ENCODE measurements around the gene SLC35F4. TPM values are rescaled to one million over a fixed set of nuclear protein-coding genes. Genes with fewer than 3 reads are reported as not detected.
"Not testable (repeated sequence)": the region's sequence is repeated elsewhere in the genome, so short reads cannot be mapped to it uniquely, and the experiment has no call there.

SLC35F4 gene
- total RNA-seq, 2 donors from 2014 or later = not detected

DNA sequence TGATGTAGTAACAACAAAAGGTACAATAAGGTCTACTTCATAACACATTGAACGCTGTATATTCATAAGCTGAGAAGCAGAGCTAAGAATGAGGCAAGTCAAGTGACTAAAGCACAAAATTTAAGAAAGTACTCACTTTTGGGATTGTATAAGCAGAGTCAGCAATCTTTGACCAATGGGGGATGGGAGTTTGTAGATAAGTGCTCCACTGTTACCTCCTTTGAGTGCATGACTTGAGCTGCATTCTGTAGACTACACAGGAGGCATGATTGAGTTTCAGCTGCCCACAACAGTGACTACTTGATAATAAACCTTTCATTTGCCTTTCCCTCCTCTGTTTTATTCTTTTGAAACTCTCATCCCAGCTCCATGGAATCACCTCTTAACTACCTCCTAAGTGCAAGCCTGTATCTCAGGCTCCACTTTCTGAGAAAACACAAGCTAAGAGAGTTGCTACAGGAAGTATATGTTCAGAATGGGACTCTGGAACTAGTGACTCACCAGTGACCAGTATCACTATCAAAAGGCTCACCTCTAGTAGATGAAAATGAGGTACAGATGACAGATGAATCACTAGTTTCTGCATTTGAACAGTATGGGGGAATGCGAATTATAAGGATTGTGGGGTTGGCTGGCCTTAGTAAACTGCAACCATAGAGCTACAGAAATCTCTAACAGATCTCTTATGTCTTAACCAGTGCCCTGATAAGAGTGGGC lies 49.2 kb downstream of the SLC35F4 start:
- ATAC-seq = no peak
- no peak for DNase-seq

GRCh38 chr14:57814726-57815125 lies 51.2 kb downstream of the SLC35F4 start:
- intact Hi-C loops (cut with DNase I, micrococcal nuclease) = no loop called here
- no peak for ATAC-seq

More for the DNA sequence above, 49.2 kb downstream of the SLC35F4 start:
- intact Hi-C loops (cut with DNase I, micrococcal nuclease) = no loop called here

GRCh38 chr14:57812741-57813140 lies 53.2 kb downstream of the SLC35F4 start:
- intact Hi-C loops (cut with DNase I, micrococcal nuclease) = no loop called here
- ATAC-seq (no peak), DNase-seq (no peak)

More at GRCh38 chr14:57814726-57815125, 51.2 kb downstream of the SLC35F4 start:
- DNase-seq = no peak

- ATAC-seq (no peak), DNase-seq (no peak)
- intact Hi-C loops (cut with DNase I, micrococcal nuclease) = no loop called here
Observed at GRCh38 chr14:57811998-57812546, 53.8 kb downstream of the SLC35F4 start.

DNA sequence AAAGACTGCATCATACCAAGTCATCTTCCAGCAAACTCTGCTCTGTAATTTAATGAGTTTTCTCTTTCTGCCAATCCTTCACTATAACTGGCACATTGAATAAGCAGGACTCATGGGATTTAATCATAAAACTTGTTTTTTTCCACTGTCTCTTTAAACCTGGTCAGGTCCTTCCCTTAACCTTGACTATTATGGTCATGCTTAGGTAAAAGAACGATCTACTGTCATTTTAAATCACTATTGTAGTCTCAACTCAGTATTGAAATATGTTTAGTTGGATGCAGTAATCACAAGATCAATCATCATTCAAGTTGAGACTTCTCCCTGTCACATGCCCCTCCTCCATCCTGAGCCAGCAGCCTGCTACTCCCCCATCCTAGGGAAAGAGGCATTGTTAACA lies 56.1 kb downstream of the SLC35F4 start:
- intact Hi-C loops (cut with DNase I, micrococcal nuclease) = no loop called here
- ATAC-seq (no peak), DNase-seq (no peak)

- DNase-seq (no peak), ATAC-seq (no peak)
- intact Hi-C loops (cut with DNase I, micrococcal nuclease) = no loop called here
Observed at GRCh38 chr14:57797160-57797559, 68.7 kb downstream of the SLC35F4 start.

DNA sequence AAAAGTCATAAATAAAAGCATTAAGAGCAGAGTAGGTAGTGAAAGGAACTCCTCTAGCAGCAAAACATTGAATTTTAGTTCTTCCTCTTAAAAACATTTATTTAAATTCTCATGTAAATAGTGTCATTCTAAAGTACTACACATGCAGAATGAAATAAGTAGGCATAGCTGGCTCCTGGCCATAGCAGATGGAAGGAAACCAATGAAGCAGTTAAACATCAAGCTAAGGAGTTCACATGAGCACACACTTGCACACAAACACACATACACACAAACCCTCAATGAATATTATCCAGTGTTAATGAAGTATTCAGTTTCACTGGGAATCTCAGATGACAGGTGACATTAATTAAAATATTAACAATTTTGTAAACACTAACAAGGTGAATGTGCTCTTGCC lies 69.3 kb downstream of the SLC35F4 start:
- DNase-seq (no peak), ATAC-seq (no peak)
- intact Hi-C loops (cut with DNase I, micrococcal nuclease) = no loop called here

- ATAC-seq = no peak
- intact Hi-C loops (cut with DNase I, micrococcal nuclease) = no loop called here
- no peak for DNase-seq
Observed at GRCh38 chr14:57785058-57785457, 80.8 kb downstream of the SLC35F4 start.

GRCh38 chr14:57771801-57772200 lies 94.1 kb downstream of the SLC35F4 start:
- intact Hi-C loops (cut with DNase I, micrococcal nuclease) = no loop called here
- ATAC-seq (no peak), DNase-seq (no peak)

- ATAC-seq (no peak), DNase-seq (no peak)
- intact Hi-C loops (cut with DNase I, micrococcal nuclease) = no loop called here
Observed at GRCh38 chr14:57769863-57770523, 95.9 kb downstream of the SLC35F4 start.

GRCh38 chr14:57761800-57762199 lies 104.1 kb downstream of the SLC35F4 start:
- DNase-seq = no peak
- ATAC-seq = no peak
- intact Hi-C loops (cut with DNase I, micrococcal nuclease) = no loop called here

DNA sequence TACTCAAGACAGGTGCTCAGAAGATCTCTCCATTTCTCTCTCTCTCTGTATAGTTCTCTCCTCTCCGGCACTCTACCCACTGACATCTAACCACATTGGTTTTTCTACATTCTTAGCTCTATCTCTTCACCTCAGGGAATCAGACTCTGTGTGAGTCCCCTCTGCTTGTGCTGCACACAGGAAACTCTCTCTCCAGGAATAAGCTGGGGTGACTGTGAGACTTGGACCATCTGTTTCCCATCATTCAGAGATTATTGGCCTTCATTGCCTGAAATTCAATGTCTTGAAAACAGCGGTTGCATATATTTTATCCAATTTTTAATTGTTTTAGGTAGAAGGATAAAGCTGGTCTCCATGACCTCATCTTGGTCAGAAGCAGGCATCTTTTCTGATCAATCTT lies 105.0 kb downstream of the SLC35F4 start:
- no peak for DNase-seq
- ATAC-seq = no peak
- intact Hi-C loops (cut with DNase I, micrococcal nuclease) = no loop called here

GRCh38 chr14:57755018-57755521 lies 110.8 kb downstream of the SLC35F4 start:
- no peak for ATAC-seq
- no peak for DNase-seq
- intact Hi-C loops (cut with DNase I, micrococcal nuclease) = no loop called here

DNA sequence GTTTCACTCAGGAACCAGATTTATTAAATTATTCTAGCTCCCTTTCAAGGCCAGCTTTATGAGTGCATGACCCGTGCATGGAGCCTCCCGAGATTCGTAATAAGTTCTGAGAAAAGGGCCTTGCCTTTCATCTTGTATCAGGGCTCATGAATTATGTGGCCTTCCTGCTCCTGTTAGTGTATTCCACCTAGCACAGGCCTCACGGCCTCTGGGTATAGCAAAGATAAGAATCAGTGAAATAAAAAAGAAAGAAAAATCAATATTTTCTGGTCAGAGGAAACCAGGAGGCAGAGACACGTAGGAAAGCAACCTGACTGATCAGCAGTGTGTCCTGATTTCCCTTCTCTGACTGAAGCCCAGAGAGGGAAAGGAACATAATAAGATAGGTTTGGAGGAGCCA lies 111.4 kb downstream of the SLC35F4 start:
- no peak for DNase-seq
- intact Hi-C loops (cut with DNase I, micrococcal nuclease) = no loop called here
- no peak for ATAC-seq

GRCh38 chr14:57753821-57754220 lies 112.1 kb downstream of the SLC35F4 start:
- no peak for ATAC-seq
- intact Hi-C loops (cut with DNase I, micrococcal nuclease) = no loop called here
- no peak for DNase-seq

DNA sequence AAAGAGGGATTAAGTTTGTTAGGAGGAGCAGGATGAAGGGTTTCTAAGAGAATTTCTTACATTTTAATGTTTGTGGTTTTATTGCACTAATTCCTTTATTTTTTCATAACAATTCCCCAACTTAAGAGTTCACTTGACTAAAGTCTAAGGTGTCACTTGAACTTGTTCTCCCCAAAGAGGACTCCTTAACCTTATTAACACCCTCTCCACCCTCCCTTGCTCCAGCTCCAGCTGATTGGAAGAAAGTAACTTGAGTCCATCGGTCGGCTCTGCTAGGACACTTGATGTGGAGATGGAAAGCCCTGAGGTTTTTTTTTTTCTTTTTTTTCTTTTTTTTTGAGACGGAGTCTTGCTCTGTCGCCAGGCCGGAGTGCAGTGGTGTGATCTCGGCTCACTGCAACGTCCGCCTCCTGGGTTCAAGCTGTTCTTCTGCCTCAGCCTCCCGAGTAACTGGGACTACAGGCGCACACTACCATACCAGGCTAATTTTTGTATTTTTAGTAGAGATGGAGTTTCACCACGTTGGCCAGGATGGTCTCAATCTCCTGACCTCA lies 113.7 kb downstream of the SLC35F4 start:
- DNase-seq; ATAC-seq; intact Hi-C loops (cut with DNase I, micrococcal nuclease): not testable (repeated sequence)

DNA sequence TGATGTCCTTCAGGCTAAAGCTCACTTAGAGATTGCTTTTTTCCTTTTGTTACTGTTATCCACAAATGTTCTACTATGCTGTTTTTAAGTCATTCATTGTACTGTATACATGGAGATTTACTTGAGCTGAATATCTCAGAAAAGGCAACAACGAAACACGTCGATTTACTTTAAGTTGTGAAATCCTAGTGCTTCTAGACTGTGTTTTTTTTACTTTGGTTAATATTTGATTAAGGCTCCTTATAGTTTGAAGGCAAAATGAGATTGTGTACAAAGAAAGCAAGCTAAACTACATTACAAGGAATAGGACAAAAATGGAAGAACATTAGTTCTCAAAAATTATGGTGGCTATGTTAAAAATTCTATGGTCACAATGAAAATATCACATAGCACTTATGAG lies 114.5 kb downstream of the SLC35F4 start:
- ATAC-seq = no peak
- DNase-seq = no peak
- intact Hi-C loops (cut with DNase I, micrococcal nuclease) = no loop called here

DNA sequence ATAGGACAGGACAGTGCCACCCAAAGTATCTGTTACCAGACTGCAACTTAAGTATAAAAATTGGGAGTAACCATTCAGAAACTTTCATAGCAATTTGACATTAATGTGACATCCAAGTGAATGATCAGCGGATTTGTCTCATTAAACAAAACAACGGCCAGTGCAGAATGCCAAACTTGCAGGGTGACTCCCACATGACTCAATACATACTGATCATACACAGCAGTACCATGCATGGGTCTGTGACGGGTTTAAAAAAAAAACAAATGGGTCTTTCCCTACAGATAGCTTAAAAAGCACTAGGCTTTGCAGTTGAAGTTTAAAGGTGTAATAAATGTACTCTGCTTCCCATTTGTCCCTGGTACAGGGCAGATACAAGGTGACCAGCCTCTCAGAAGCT lies 116.6 kb downstream of the SLC35F4 start:
- intact Hi-C loops (cut with DNase I, micrococcal nuclease) = no loop called here
- ATAC-seq = no peak
- no peak for DNase-seq

DNA sequence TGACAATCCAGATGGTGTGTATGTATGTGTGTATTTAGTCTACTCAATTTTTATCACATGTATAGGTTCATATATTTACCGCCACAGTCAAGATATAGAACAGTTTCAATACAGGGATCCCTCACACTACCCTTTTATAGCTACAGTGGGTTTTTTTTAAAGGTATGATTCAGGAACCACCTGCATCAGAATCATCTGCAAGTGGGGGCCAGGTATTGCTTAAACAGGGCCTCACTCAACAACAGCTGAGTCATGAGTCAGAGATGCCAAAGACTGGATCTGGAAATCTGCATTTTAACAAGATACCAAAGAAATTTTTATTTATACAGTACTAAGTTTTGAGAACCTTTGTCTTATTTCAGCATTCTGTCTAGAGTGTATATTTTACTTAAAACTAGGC lies 117.6 kb downstream of the SLC35F4 start:
- intact Hi-C loops (cut with DNase I, micrococcal nuclease) = no loop called here
- ATAC-seq (no peak), DNase-seq (no peak)

- peak in 1 of 2 donors; percentile 33 for DNase-seq
- intact Hi-C loops (cut with DNase I, micrococcal nuclease) = no loop called here
- peak; percentile 93 for ATAC-seq
Observed at GRCh38 chr14:57747036-57747435, 118.9 kb downstream of the SLC35F4 start.
